GM12873 (cell line): ENCODE measurements around the gene MRPS24.

Source experiments
- CTCF ChIP-seq: IDR thresholded peaks from 2 replicates; pipeline ENCODE4 v1.5.1; 2012; ENCODE audit warnings: low read depth, mild to moderate bottlenecking, moderate library complexity, low read length, control low read depth; ENCODE audit not compliant: insufficient read depth; ENCODE audit errors: missing control alignments

Gene MRPS24

DNA sequence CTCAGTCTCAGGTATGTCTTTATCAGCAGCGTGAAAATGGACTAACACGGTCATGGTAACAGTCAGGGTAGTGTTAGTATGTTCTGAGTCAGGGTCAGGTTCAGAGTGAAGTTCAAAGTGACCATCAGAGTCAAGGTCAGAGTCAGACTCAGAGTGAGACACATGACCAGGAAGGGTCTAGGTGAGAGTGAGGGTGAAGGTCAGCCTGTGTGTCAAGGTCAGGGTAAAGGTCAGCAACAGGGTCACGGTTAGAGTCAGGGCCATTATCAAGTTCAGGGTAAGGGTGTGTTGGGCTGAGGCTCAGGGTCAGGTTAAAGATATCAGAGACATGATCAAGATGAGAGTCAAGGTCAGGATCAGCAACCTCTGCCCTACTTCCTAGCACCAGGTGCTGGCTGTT lies 4.0 kb downstream of the MRPS24 start:
- TF ChIP-seq CTCF, result no peak

GRCh38 chr7:43864126-43864525 lies 5.2 kb downstream of the MRPS24 start:
- no peak for TF ChIP-seq CTCF

GRCh38 chr7:43856996-43857395 lies 12.3 kb downstream of the MRPS24 start:
- no peak for TF ChIP-seq CTCF

DNA sequence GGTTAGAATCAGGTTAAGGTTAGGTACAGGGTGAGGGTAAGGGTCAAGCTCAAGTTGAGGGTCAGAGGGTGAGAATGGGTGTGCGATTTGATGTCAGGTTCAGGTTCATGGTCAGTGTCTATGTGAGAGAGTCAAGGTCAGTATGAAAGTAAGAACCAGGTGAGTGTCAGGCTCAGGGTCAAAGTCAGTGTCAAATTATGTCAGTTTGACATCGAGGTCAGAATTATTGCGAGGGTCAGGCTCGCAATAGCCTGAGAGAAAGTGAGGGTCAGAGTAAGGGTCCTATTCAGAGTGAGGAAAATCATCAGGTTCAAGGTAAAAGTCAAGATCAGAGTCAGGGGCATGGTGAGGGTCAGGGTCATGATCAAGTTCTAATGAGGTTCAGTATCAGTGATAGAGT lies 13.0 kb downstream of the MRPS24 start:
- TF ChIP-seq CTCF, result no peak

GRCh38 chr7:43855176-43855575 lies 14.1 kb downstream of the MRPS24 start:
- no peak for TF ChIP-seq CTCF

DNA sequence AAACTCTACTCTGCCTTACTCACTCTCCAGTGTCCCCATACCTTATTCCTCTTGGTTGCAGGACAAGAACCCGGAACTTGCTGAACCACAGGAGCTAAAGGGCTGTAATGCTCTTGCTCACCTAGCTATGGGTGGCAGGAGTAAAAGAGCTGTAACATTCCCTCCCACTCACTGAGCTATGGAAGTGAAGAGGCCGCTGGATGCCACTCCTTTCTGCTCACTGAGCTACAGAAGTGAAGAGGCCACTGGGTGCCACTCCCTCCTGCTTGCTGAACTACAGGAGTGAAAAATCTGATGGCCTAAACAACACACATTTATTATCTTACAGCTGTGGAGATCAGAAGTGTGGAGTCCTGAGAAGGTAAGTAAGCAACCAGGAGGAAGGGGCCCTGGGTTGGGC lies 17.5 kb downstream of the MRPS24 start:
- no peak for TF ChIP-seq CTCF

GRCh38 chr7:43850348-43851116 lies 18.8 kb downstream of the MRPS24 start:
- no peak for TF ChIP-seq CTCF
